ENCODE results near the gene KSR2.

Gene KSR2

GRCh38 chr12:117517219-117517739 is 451.5 kb downstream of the KSR2 start:
- H3K4me1 ChIP-seq = no peaks in the 10 kb centered on the region
- H3K9me3 ChIP-seq = no peaks in the 10 kb centered on the region
- no peak overlapping the region for H3K4me3 ChIP-seq
- intact Hi-C loops (cut with DNase I; ENCODE audit: low total_unique reads) = no loop called here
- no peak overlapping the region for H3K27ac ChIP-seq
- no peaks in the 10 kb centered on the region for H3K27me3 ChIP-seq
- TF ChIP-seq CTCF (IDR thresholded peaks at IDR 0.05) = no peak
- H3K36me3 ChIP-seq = no peaks in the 10 kb centered on the region
- DNase-seq = no peak

- TF ChIP-seq CTCF (IDR thresholded peaks at IDR 0.05) = no peak
- Histone ChIP-seq H3K27ac (no peak overlapping the region), H3K27me3 (no peaks in the 10 kb centered on the region), H3K9me3 (no peaks in the 10 kb centered on the region), H3K36me3 (no peaks in the 10 kb centered on the region), H3K4me1 (no peaks in the 10 kb centered on the region), H3K4me3 (no peak overlapping the region)
- intact Hi-C loops (cut with DNase I; ENCODE audit: low total_unique reads) = no loop called here
- no peak for DNase-seq
These were observed 452.8 kb downstream of the KSR2 start for GRCh38 chr12:117516034-117516433.

GRCh38 chr12:117514016-117514415 is 454.8 kb downstream of the KSR2 start:
- intact Hi-C loops (cut with DNase I; ENCODE audit: low total_unique reads) = no loop called here
- no peak overlapping the region for H3K27ac ChIP-seq

GRCh38 chr12:117513353-117513752 is 455.4 kb downstream of the KSR2 start:
- intact Hi-C loops (cut with DNase I; ENCODE audit: low total_unique reads) = no loop called here
- no peak overlapping the region for H3K27ac ChIP-seq
- TF ChIP-seq CTCF (IDR thresholded peaks at IDR 0.05) = no peak
- no peaks in the 10 kb centered on the region for H3K9me3 ChIP-seq
- no peak overlapping the region for H3K4me3 ChIP-seq
- H3K27me3 ChIP-seq = no peaks in the 10 kb centered on the region
- no peak for DNase-seq
- H3K36me3 ChIP-seq = no peaks in the 10 kb centered on the region
- H3K4me1 ChIP-seq = no peaks in the 10 kb centered on the region

More at GRCh38 chr12:117514016-117514415, 454.8 kb downstream of the KSR2 start:
- Histone ChIP-seq H3K27me3 (no peaks in the 10 kb centered on the region), H3K36me3 (no peaks in the 10 kb centered on the region), H3K4me1 (no peaks in the 10 kb centered on the region), H3K9me3 (no peaks in the 10 kb centered on the region), H3K4me3 (no peak overlapping the region)
- no peak for TF ChIP-seq CTCF (IDR thresholded peaks at IDR 0.05)
- DNase-seq = no peak

- Histone ChIP-seq H3K4me1 (no peaks in the 10 kb centered on the region), H3K9me3 (no peaks in the 10 kb centered on the region), H3K27me3 (no peaks in the 10 kb centered on the region), H3K36me3 (no peaks in the 10 kb centered on the region), H3K27ac (no peak overlapping the region), H3K4me3 (no peak overlapping the region)
- DNase-seq = no peak
- intact Hi-C loops (cut with DNase I; ENCODE audit: low total_unique reads) = no loop called here
- TF ChIP-seq CTCF (IDR thresholded peaks at IDR 0.05) = no peak
These were observed 460.3 kb downstream of the KSR2 start for GRCh38 chr12:117508468-117508867.

- DNase-seq = no peak
- Histone ChIP-seq H3K36me3 (no peaks in the 10 kb centered on the region), H3K4me1 (no peaks in the 10 kb centered on the region), H3K27me3 (no peaks in the 10 kb centered on the region), H3K27ac (no peak overlapping the region), H3K4me3 (no peak overlapping the region), H3K9me3 (no peaks in the 10 kb centered on the region)
- intact Hi-C loops (cut with DNase I; ENCODE audit: low total_unique reads) = no loop called here
- no peak for TF ChIP-seq CTCF (IDR thresholded peaks at IDR 0.05)
These were observed 461.2 kb downstream of the KSR2 start for GRCh38 chr12:117507548-117507947.
